ENCODE data around the gene MYH16. TPM values are rescaled to one million over a fixed set of nuclear protein-coding genes. Genes with fewer than 3 reads are reported as not detected.

The MYH16 gene
- total and polyA plus RNA-seq, 9 donors, result not detected

- intact Hi-C loops (cut with DNase I), result loop anchor here in 2 of 4 donors (10.0 kb wide), 2 partner anchors 147 to 1053 kb away; partner anchors contain the start of gene PILRB (in 1 of the 2)
- no peaks in the 10 kb centered on the region for H3K9me3 ChIP-seq
- DNase-seq, result no peak
- H3K36me3 ChIP-seq, result no peaks in the 10 kb centered on the region
- H3K27me3 ChIP-seq, result no peaks in the 10 kb centered on the region
- no peaks in the 10 kb centered on the region for H3K4me1 ChIP-seq (ENCODE audit: insufficient read depth)
- TF ChIP-seq, protein P1, sequence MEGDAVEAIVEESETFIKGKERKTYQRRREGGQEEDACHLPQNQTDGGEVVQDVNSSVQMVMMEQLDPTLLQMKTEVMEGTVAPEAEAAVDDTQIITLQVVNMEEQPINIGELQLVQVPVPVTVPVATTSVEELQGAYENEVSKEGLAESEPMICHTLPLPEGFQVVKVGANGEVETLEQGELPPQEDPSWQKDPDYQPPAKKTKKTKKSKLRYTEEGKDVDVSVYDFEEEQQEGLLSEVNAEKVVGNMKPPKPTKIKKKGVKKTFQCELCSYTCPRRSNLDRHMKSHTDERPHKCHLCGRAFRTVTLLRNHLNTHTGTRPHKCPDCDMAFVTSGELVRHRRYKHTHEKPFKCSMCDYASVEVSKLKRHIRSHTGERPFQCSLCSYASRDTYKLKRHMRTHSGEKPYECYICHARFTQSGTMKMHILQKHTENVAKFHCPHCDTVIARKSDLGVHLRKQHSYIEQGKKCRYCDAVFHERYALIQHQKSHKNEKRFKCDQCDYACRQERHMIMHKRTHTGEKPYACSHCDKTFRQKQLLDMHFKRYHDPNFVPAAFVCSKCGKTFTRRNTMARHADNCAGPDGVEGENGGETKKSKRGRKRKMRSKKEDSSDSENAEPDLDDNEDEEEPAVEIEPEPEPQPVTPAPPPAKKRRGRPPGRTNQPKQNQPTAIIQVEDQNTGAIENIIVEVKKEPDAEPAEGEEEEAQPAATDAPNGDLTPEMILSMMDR (IDR thresholded peaks at IDR 0.05), result no peak
- TF ChIP-seq EP300 (IDR thresholded peaks at IDR 0.05) (no peak), POLR2A (IDR thresholded peaks at IDR 0.05) (no peak)
- 85 to 90% (median 88%) methylated on average over 16 to 19 of the region's 19 CpGs for WGBS, 3 donors
- H3K4me3 ChIP-seq, result no peak overlapping the region
- no peak overlapping the region for H3K27ac ChIP-seq
Observed at GRCh38 chr7:99301496-99301895, 28.9 kb downstream of the MYH16 start.

GRCh38 chr7:99305473-99306260, 33.0 kb downstream of the MYH16 start:
- TF ChIP-seq POLR2A (IDR thresholded peaks at IDR 0.05), result no peak
- TF ChIP-seq EP300 (IDR thresholded peaks at IDR 0.05), result no peak
- TF ChIP-seq, protein P1 (IDR thresholded peaks at IDR 0.05), result no peak
- no peaks in the 10 kb centered on the region for H3K27me3 ChIP-seq
- no peaks in the 10 kb centered on the region for H3K36me3 ChIP-seq
- no peaks in the 10 kb centered on the region for H3K9me3 ChIP-seq
- no peak for DNase-seq
- intact Hi-C loops (cut with DNase I), result loop anchor here in 2 of 4 donors (10.0 kb wide), 2 partner anchors 151 to 1049 kb away; partner anchors contain the start of gene PILRB (in 1 of the 2)
- no peaks in the 10 kb centered on the region for H3K4me1 ChIP-seq (ENCODE audit: insufficient read depth)
- no peak overlapping the region for H3K4me3 ChIP-seq
- 56 to 60% (median 57%) methylated on average over 16 of the region's 16 CpGs for WGBS, 3 donors
- no peak overlapping the region for H3K27ac ChIP-seq

DNA sequence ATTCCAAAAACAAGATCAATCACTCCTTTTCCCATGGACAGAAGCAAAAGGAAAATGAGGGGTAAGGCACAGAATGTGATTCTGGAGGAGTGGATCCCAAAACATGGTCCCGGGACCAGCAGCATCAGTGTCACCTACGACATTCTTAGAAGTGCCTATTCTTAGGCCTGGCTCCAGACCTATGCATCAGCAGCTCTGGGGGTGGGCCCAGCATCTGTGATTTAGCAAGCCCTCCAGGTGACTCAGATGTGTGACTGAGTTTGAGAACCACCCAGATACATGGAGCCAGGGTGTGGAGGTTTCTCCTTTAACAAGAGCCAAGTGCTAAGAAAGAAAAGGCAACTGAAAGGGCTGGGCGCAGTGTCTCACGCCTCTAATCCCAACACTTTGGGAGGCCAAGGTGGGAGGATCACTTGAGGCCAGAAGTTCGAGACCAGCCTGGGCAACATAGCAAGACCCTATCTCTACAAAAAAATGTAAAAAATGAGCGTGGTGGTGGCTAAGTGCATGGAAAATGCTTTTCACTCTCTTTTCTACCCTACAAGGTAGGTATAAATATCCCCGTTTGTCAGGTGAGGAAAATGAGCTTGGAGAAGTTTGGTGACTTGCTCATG, 35.9 kb downstream of the MYH16 start:
- Histone ChIP-seq H3K27ac (no peak overlapping the region), H3K27me3 (no peaks in the 10 kb centered on the region), H3K4me3 (no peak overlapping the region), H3K4me1 (ENCODE audit: insufficient read depth) (no peaks in the 10 kb centered on the region), H3K36me3 (no peaks in the 10 kb centered on the region), H3K9me3 (no peaks in the 10 kb centered on the region)
- no peak for DNase-seq
- 93 to 95% (median 94%) methylated on average over 7 of the region's 7 CpGs for WGBS, 3 donors
- intact Hi-C loops (cut with DNase I), result loop anchor here in 2 of 4 donors (10.0 kb wide), 2 partner anchors 154 to 1046 kb away; partner anchors contain the start of gene PILRB (in 1 of the 2)
- TF ChIP-seq EP300 (IDR thresholded peaks at IDR 0.05) (no peak), POLR2A (IDR thresholded peaks at IDR 0.05) (no peak)
- TF ChIP-seq, protein P1 (IDR thresholded peaks at IDR 0.05), result no peak

DNA sequence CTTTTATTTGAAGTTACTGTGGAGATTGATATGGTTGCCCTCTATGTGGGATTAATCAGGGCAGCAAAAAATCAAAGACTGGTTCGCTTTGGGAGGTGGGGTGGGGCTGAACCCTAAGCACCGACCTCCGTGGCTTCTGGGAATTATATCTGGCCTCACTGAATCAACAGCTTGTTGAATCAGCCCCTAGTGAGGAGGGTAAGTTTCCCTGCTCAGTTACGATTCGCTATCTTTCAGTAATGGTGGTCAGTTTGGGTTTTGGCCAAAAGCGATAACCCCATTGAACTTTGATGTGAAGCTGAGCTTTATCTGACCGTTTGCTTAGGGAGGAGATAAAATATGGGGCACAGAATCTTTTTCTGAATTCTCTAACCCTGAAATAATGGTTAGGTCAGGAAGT, 36.5 kb downstream of the MYH16 start:
- Histone ChIP-seq H3K27me3 (no peaks in the 10 kb centered on the region), H3K27ac (no peak overlapping the region), H3K4me1 (ENCODE audit: insufficient read depth) (no peaks in the 10 kb centered on the region), H3K9me3 (no peaks in the 10 kb centered on the region), H3K36me3 (no peaks in the 10 kb centered on the region), H3K4me3 (no peak overlapping the region)
- no peak for TF ChIP-seq EP300 (IDR thresholded peaks at IDR 0.05)
- TF ChIP-seq, protein P1 (IDR thresholded peaks at IDR 0.05), result no peak
- no peak for TF ChIP-seq POLR2A (IDR thresholded peaks at IDR 0.05)
- intact Hi-C loops (cut with DNase I), result loop anchor here in 2 of 4 donors (10.0 kb wide), 2 partner anchors 154 to 1046 kb away; partner anchors contain the start of gene PILRB (in 1 of the 2)
- DNase-seq, result no peak
- 85 to 87% (median 86%) methylated on average over 7 of the region's 7 CpGs for WGBS, 3 donors
